Hepatocyte (in vitro differentiated cells): ENCODE results near the gene B3GALT4.

ENCODE experiments used
- CTCF ChIP-seq: fragments of 200-600 bp; sonication (generic); IDR thresholded peaks from 2 replicates; pipeline ENCODE4 v1.5.1; 2016; ENCODE audit warnings: antibody characterized with exemption, mild to moderate bottlenecking; ENCODE audit not compliant: poor library complexity
- EZH2 ChIP-seq: fragments of 200-600 bp; sonication (generic); IDR thresholded peaks from 2 replicates; pipeline ENCODE4 v1.6.1; 2016; ENCODE audit warnings: antibody characterized with exemption, mild to moderate bottlenecking, borderline replicate concordance
- EZH2phosphoT487 ChIP-seq: fragments of 200-600 bp; sonication (generic); IDR thresholded peaks from one replicate; pipeline ENCODE4 v1.6.1; 2018; ENCODE audit warnings: antibody characterized with exemption, mild to moderate bottlenecking, low read depth, moderate library complexity; ENCODE audit not compliant: unreplicated experiment, severe bottlenecking

GRCh38 chr6:33279971-33280511 is 3.1 kb downstream of the B3GALT4 start:
- TF ChIP-seq EZH2phosphoT487 = no peak
- peak; percentile 50 for TF ChIP-seq CTCF
- TF ChIP-seq EZH2 = no peak
